Measurements from ENCODE around the gene OTUD5.
"Not testable (repeated sequence)": the region's sequence is repeated elsewhere in the genome, so short reads cannot be mapped to it uniquely, and the experiment has no call there.

Gene OTUD5

DNA sequence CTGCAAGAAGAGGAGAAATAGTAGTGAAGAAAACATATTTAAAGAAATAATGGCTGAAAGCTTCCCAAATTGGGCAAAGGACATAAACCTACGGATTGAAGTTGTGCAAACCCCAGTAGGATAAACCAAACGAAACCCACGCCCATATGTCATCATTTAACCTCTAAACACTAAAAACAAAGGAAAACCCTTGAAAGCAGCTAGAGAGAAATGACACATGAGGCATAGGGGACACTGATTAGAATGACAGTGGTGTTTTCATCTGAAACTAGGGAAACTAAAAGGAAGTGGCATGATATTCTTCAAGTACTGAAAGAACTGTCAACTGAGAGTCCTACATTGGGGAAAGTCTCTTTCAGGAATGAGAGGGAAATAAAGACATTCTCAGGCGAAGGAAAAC is 80.5 kb downstream of the OTUD5 start:
- DNase-seq (ENCODE audit: low read depth), result not testable (repeated sequence)

All from amniotic epithelial cell (primary cell).